Heart left ventricle (tissue), 16 donors: ENCODE measurements around the gene TUBB2A. TPM values are rescaled to one million over a fixed set of nuclear protein-coding genes. Genes with fewer than 3 reads are reported as not detected.
A peak's percentile ranks its signal among the peaks of the same experiment; 100 is the strongest.
"Not testable (repeated sequence)": the region's sequence is repeated elsewhere in the genome, so short reads cannot be mapped to it uniquely, and the experiment has no call there.

Experiments used
- ATAC-seq, 4 donors: fragments of 200-7000 bp; cut with Tn5 transposase; one replicate each; pipeline ENCODE4 v1.9.1; 2020 to 2022; ENCODE audit warnings: moderate library complexity in 4 of 4, mild to moderate bottlenecking in 3 of 4, moderate number of reproducible peaks in 1 of 4
- DNase-seq, 5 donors: peaks; one replicate each; pipeline ENCODE4 v3.0.0-alpha.2; 2020
- H3K27ac ChIP-seq, 12 donors: fragments of 200-600 bp; sonication (generic) in 4 of 12; one replicate each; pipeline versions ENCODE4 v1.5.0 to v1.8.0; 2016 to 2022; ENCODE audit warnings: mild to moderate bottlenecking in 2 of 12
- H3K27me3 ChIP-seq, 9 donors: fragments of 200-600 bp; sonication (generic) in 2 of 9; one replicate each; pipeline versions ENCODE4 v1.5.1 to v1.8.0; 2016 to 2022; ENCODE audit warnings: mild to moderate bottlenecking in 3 of 9
- H3K36me3 ChIP-seq, 9 donors: fragments of 200-600 bp; sonication (generic) in 2 of 9; one replicate each; pipeline versions ENCODE4 v1.5.0 to v1.8.0; 2018 to 2022; ENCODE audit warnings: mild to moderate bottlenecking in 2 of 9
- H3K4me1 ChIP-seq, 12 donors: fragments of 200-600 bp; sonication (generic) in 4 of 12; one replicate each; pipeline versions ENCODE4 v1.5.0 to v1.8.0; 2016 to 2022; ENCODE audit warnings: mild to moderate bottlenecking in 3 of 12
- H3K4me3 ChIP-seq, 12 donors: fragments of 200-600 bp; sonication (generic) in 4 of 12; one replicate each; pipeline versions ENCODE4 v1.5.0 to v1.8.0; 2017 to 2022; ENCODE audit warnings: mild to moderate bottlenecking in 9 of 12, moderate library complexity in 4 of 12
- H3K9me3 ChIP-seq, 12 donors: fragments of 200-600 bp; sonication (generic) in 4 of 12; one replicate each; pipeline versions ENCODE4 v1.5.0 to v1.8.0; 2016 to 2022; ENCODE audit warnings: mild to moderate bottlenecking in 1 of 12
- POLR2A ChIP-seq, 2 donors: fragments of 450-650 bp; IDR thresholded peaks; one replicate each; pipeline ENCODE4 v1.6.1; 2017; ENCODE audit warnings: antibody characterized with exemption in 2 of 2, mild to moderate bottlenecking in 2 of 2, moderate library complexity in 2 of 2
- WGBS, 4 donors: extraction: QIAGEN DNeasy Blood & Tissue Kit in 2 of 4; methylation state at CpG; one replicate each; pipeline versions ENCODE4 v1.1.5 to v1.1.7; 2013 to 2018; 5-methylcytosine and 5-hydroxymethylcytosine counted together
- intact Hi-C, 10 donors: fragments of 100-400 bp; cut with DNase I; formaldehyde crosslinking; loops; one replicate each; pipeline versions ENCODE4 v1.11.1 to v1.14.2; 2022
- polyA plus RNA-seq, 2 donors: library from polyadenylated mRNA; stranded (reverse); fragments of 200-250 nt; gene quantifications; one replicate each; pipeline ENCODE4 v1.2.3, GENCODE V29; 2013
- total RNA-seq, 9 donors: library from RNA; depleted of rRNA in 2 of 9; stranded (reverse); fragments of >200 nt in 2 of 9; fragmentation: NEBNext Ultra II Directional in 3 of 9; extraction: Animal tissue kit (Norgen Biotek cat#: 25700) in 3 of 9; gene quantifications; one replicate each; pipeline versions ENCODE4 v1.1.0 to v1.2.4, GENCODE V29; 2016 to 2023
- TF ChIP-seq, protein P1 (sequence below), 12 donors: fragments of 200-600 bp; sonication (generic) in 4 of 12; IDR thresholded peaks; one replicate each; pipeline versions ENCODE4 v1.5.0 to v1.8.0; 2018 to 2022; ENCODE audit warnings: antibody characterized with exemption in 12 of 12, mild to moderate bottlenecking in 5 of 12
- donor health status: ischemic (EF 13 %, LVEDD 7.1; RV severe dilation, severe dysfunction).
- donor health status: healthy with polysubstance abuse.
- donor health status: DM: no; HTN: yes; CAD: no.
- donor health status: DM: no; HTN: no; CAD: no.
- donor health status: ischemic (EF 25% LVEDD 6.9; RV normal size, moderate dysfunction).
- donor health status: ischemic (EF 25% LVEDD 5.7; RV mildly dilated, moderate dysfunction).
- donor health status: healthy.
- donor health status: DM: yes; HTN: yes; CAD: no.
- donor health status: ischemic (EF 35%, LVEDD 5.7; RV mildly dilated, moderate dysfunction).
- donor health status: nonischemic (EF 11% LVEDD 7.7; RV severe dilation, severe dysfunction).
- donor health status: DM: yes; HTN: yes; CAD: no.
- donor health status: PGD.
- donor health status: ischemic (EF 29% LVEDD 5.4; RV normal size, mild dysfunction).
- donor health status: nonischemic (EF 23%, LVEDD 6.1; RV moderate dilation, normal function).

The TUBB2A gene
- total and polyA plus RNA-seq, 11 donors = 12.7 to 61.7 (median 26.0) TPM

DNA sequence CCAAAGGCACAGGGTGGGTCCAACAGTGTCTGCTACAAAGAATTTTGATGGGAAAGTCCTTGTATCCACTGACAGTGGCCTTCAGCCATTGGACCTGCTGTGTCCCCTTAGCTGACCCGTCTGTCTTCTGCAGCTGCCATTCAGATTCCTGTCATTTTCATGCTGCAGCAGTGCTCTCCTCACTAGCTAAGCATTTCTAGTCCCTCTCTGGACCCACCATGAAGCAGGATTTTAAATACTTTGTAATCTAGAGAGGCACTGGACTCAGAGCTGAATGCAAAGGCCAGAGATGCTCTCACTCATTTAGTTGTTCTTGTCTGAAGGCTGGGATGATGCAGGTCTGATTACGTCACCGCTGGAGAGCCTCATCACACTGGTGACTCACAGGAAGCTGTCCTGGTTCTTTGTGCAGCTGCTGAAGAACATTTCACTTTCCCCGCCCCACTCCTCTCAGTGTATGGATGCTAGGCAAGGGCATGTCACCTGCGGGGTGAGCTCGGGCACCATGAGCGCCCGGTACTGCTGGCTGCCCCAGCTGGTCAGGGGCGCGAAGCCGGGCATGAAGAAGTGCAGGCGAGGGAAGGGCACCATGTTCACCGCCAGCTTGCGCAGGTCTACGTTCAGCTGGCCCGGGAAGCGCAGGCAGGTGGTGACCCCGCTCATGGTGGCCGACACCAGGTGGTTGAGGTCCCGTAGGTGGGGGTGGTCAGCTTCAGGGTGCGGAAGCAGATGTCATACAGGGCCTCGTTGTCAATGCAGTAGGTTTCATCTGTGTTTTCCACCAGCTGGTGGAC is 19.4 kb upstream of the TUBB2A start:
- H3K4me1 ChIP-seq = no peaks in the 10 kb centered on the region
- ATAC-seq (peak in 3 of 4 donors; percentile 77 to 90 (median 88)), DNase-seq (peak in 1 of 5 donors; percentile 74)
- H3K4me3 ChIP-seq = no peak overlapping the region
- WGBS, 4 donors = 78 to 90% (median 87%) methylated on average over 18 to 22 of the region's 22 CpGs
- H3K27ac ChIP-seq = no peak overlapping the region
- intact Hi-C loops = no loop called here
- TF ChIP-seq, protein P1, sequence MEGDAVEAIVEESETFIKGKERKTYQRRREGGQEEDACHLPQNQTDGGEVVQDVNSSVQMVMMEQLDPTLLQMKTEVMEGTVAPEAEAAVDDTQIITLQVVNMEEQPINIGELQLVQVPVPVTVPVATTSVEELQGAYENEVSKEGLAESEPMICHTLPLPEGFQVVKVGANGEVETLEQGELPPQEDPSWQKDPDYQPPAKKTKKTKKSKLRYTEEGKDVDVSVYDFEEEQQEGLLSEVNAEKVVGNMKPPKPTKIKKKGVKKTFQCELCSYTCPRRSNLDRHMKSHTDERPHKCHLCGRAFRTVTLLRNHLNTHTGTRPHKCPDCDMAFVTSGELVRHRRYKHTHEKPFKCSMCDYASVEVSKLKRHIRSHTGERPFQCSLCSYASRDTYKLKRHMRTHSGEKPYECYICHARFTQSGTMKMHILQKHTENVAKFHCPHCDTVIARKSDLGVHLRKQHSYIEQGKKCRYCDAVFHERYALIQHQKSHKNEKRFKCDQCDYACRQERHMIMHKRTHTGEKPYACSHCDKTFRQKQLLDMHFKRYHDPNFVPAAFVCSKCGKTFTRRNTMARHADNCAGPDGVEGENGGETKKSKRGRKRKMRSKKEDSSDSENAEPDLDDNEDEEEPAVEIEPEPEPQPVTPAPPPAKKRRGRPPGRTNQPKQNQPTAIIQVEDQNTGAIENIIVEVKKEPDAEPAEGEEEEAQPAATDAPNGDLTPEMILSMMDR (IDR thresholded peaks at IDR 0.05) = no peak
- no peak for TF ChIP-seq POLR2A (IDR thresholded peaks at IDR 0.05)
- no peaks in the 10 kb centered on the region for H3K36me3 ChIP-seq
- no peaks in the 10 kb centered on the region for H3K9me3 ChIP-seq
- H3K27me3 ChIP-seq = no peaks in the 10 kb centered on the region

- TF ChIP-seq, protein P1 (IDR thresholded peaks at IDR 0.05) = no peak
- no peak for TF ChIP-seq POLR2A (IDR thresholded peaks at IDR 0.05)
- H3K4me3 ChIP-seq = no peak overlapping the region
- DNase-seq = no peak
- intact Hi-C loops = no loop called here
- no peak for ATAC-seq
- WGBS, 4 donors = 78 to 82% (median 81%) methylated on average over 10 to 11 of the region's 11 CpGs
- H3K9me3 ChIP-seq = no peaks in the 10 kb centered on the region
- H3K36me3 ChIP-seq = no peaks in the 10 kb centered on the region
- H3K27ac ChIP-seq = no peak overlapping the region
- no peaks in the 10 kb centered on the region for H3K4me1 ChIP-seq
- H3K27me3 ChIP-seq = no peaks in the 10 kb centered on the region
Measured at GRCh38 chr6:3175715-3176402, 18.5 kb upstream of the TUBB2A start.

- ATAC-seq, H3K27ac ChIP-seq, intact Hi-C loops, H3K9me3 ChIP-seq, H3K36me3 ChIP-seq, DNase-seq, H3K27me3 ChIP-seq, H3K4me1 ChIP-seq, H3K4me3 ChIP-seq: not testable (repeated sequence)
- 95% methylated on average over 11 of the region's 11 CpGs for WGBS, 4 donors
Measured at GRCh38 chr6:3173636-3174089, 16.3 kb upstream of the TUBB2A start.

- H3K4me3 ChIP-seq, H3K27ac ChIP-seq, H3K36me3 ChIP-seq, DNase-seq, ATAC-seq, intact Hi-C loops, H3K4me1 ChIP-seq, H3K9me3 ChIP-seq, H3K27me3 ChIP-seq: not testable (repeated sequence)
- 93 to 96% (median 94%) methylated on average over 4 of the region's 4 CpGs for WGBS, 4 donors
Measured at GRCh38 chr6:3172789-3173188, 15.4 kb upstream of the TUBB2A start.

- 81 to 84% (median 83%) methylated on average over 17 of the region's 17 CpGs for WGBS, 4 donors
- ATAC-seq, intact Hi-C loops: not testable (repeated sequence)
Measured at GRCh38 chr6:3171313-3172175, 14.2 kb upstream of the TUBB2A start.

GRCh38 chr6:3170676-3171075 is 13.3 kb upstream of the TUBB2A start:
- intact Hi-C loops, ATAC-seq, DNase-seq, H3K36me3 ChIP-seq, H3K27ac ChIP-seq, H3K9me3 ChIP-seq, H3K27me3 ChIP-seq, H3K4me3 ChIP-seq, H3K4me1 ChIP-seq: not testable (repeated sequence)
- 91 to 93% (median 92%) methylated on average over 8 to 24 of the region's 24 CpGs for WGBS, 4 donors

More at GRCh38 chr6:3171313-3172175, 14.2 kb upstream of the TUBB2A start:
- H3K27ac ChIP-seq, H3K27me3 ChIP-seq, DNase-seq, H3K9me3 ChIP-seq, H3K4me1 ChIP-seq, H3K36me3 ChIP-seq, H3K4me3 ChIP-seq: not testable (repeated sequence)

DNA sequence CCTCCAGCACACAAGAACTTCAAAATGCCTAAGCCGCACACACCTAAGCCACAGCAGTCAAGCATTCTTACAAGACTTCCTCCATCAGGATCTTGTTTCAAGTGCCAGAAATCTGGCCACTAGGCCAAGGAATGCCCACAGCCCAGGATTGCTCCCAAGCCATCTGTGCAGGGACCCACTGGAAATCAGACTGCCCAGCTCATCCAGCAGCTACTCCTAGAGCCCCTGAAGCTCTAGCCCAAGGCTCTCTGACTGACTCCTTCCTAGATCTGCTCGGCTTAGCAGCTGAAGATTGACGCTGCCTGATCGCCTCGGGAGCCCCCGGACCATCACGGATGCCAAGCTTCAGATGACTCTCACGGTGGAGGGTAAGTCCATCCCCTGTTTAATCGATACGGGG is 10.7 kb upstream of the TUBB2A start:
- intact Hi-C loops = loop anchor here in 3 of 10 donors (10.0 kb wide), 1 partner anchor 87 kb away; the partner anchor contains the start of gene PSMG4 (in 3 of the 3)
- not testable (repeated sequence) for DNase-seq, H3K9me3 ChIP-seq, ATAC-seq, H3K36me3 ChIP-seq, H3K27ac ChIP-seq, H3K27me3 ChIP-seq, H3K4me3 ChIP-seq
- peaks cover 0 to 24% (median 7%) of the 10 kb centered on the region in 12 donors for H3K4me1 ChIP-seq
- 89 to 94% (median 94%) methylated on average over 10 of the region's 10 CpGs for WGBS, 4 donors
